Measurements from ENCODE around the gene SYNRG. TPM values are rescaled to one million over a fixed set of nuclear protein-coding genes. Genes with fewer than 3 reads are reported as not detected.
A peak's percentile ranks its signal among the peaks of the same experiment; 100 is the strongest.

SYNRG gene
- polyA plus RNA-seq, 2 of the 4 experiments (the other 2 are of a cell fraction), result 13.1 to 17.4 TPM

DNA sequence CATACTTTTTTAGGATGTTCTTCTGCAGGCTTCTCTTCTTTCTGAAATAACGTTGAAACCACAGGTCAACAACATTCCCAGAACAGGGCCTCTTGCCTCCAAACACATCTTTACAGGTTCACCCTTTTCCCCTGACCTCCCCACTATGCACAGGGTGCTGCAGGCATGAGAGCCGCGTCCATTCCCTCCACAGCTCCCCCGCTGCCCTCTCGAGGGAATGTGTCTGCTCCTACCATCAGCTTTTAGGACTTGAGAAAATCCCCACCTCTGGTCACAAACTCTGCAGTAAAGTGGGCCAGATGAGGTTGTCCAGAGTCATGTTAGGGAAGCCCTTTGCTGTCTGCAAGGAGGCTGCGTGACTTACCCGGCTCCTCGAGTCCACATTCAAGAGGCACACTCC lies 89.0 kb downstream of the SYNRG start:
- ATAC-seq, result peak in 1 of 2 experiments; percentile 32; a peak in 1 of 6 replicates
- FAIRE-seq, result no peak
- TF ChIP-seq HOXB5 (CRISPR knock-in tag; IDR thresholded peaks at IDR 0.05) (no peak), MAFK (IDR thresholded peaks at IDR 0.05; ENCODE audit: partially characterized antibody) (no peak), EHMT2 (IDR thresholded peaks at IDR 0.05; ENCODE audit: low read depth) (no peak), ZSCAN20 (CRISPR knock-in tag; IDR thresholded peaks at IDR 0.05) (no peak), HDAC2 (IDR thresholded peaks at IDR 0.05) (no peak), ZNF302 (CRISPR knock-in tag; IDR thresholded peaks at IDR 0.05) (no peak), KDM1A (IDR thresholded peaks at IDR 0.05; ENCODE audit: low read depth) (no peak), RARB (CRISPR knock-in tag; IDR thresholded peaks at IDR 0.05) (no peak), PHF8 (IDR thresholded peaks at IDR 0.05; ENCODE audit: borderline replicate concordance, low read depth) (no peak), EHF (CRISPR knock-in tag; IDR thresholded peaks at IDR 0.05) (no peak), HOXA7 (CRISPR knock-in tag; IDR thresholded peaks at IDR 0.05) (no peak), CEBPB (IDR thresholded peaks at IDR 0.05) (no peak)
- TF ChIP-seq, protein P1, sequence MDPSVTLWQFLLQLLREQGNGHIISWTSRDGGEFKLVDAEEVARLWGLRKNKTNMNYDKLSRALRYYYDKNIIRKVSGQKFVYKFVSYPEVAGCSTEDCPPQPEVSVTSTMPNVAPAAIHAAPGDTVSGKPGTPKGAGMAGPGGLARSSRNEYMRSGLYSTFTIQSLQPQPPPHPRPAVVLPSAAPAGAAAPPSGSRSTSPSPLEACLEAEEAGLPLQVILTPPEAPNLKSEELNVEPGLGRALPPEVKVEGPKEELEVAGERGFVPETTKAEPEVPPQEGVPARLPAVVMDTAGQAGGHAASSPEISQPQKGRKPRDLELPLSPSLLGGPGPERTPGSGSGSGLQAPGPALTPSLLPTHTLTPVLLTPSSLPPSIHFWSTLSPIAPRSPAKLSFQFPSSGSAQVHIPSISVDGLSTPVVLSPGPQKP (IDR thresholded peaks at IDR 0.05; ENCODE audit: low read depth, low read length), result no peak

DNA sequence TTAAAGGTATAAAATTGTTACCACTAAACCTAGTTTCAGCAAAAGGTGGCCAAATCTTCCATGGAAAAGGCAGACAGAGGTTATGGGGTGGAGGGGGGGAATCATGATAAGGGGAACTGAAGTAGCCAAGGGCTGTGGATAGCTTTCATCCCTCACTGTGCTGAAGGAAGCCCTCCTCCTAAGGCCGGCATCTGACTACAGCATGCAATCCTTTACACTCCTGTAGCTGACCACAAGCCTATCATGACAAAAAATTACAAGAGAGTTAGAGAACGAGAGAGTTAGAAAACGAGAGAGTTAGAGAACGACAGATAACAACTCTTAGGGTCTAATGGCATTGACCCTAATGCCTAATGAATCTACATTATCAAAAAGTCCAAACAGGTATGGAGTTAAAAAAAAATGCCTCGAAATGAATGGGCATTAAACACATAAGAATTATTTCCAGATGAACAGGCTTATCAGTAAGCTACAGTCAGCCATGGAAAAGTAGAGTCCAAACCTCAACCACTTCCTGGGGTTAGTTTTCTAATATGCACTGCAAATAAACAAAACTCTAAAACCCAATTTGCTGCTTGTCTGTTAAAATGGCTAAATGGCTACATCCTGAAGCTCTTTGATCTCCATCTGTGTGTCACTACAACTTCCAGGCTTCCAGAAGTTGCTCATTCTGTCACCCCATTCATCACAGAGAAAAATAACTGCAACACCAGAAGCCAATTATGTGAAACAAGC lies 89.8 kb downstream of the SYNRG start:
- no peak for FAIRE-seq
- H3K4me3 ChIP-seq, result no peak overlapping the region
- TF ChIP-seq FOSL2 (IDR thresholded peaks at IDR 0.05) (no peak), FOSL2 (CRISPR knock-in tag; IDR thresholded peaks at IDR 0.05) (no peak), RARB (CRISPR knock-in tag; IDR thresholded peaks at IDR 0.05) (no peak)
- TF ChIP-seq, protein P2, sequence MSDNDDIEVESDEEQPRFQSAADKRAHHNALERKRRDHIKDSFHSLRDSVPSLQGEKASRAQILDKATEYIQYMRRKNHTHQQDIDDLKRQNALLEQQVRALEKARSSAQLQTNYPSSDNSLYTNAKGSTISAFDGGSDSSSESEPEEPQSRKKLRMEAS (IDR thresholded peaks at IDR 0.05), result no peak
- no peaks in the 10 kb centered on the region for H3K4me1 ChIP-seq
- CTCF ChIA-PET, result interaction anchor here (0.6 to 4.3 kb wide), 8 partner anchors 8 to 146 kb away, joined by 3 to 32 read pairs (median 4); no protein-coding TSS in a partner anchor
- POLR2A ChIA-PET, result no interaction called here
- H3K27ac ChIP-seq, result no peak overlapping the region
- no peak for DNase-seq (ENCODE audit: low read depth in 1 of 2, low spot score in 1 of 2)
- no peak for ATAC-seq
- no peaks in the 10 kb centered on the region for H3K9me3 ChIP-seq
- 87% methylated on average over 5 of the region's 5 CpGs for WGBS (ENCODE audit: missing lambda C conversion rate)
- no peak overlapping the region for H3K4me2 ChIP-seq

More for the DNA sequence above, 89.0 kb downstream of the SYNRG start:
- CTCF ChIA-PET, result interaction anchor here (0.9 to 4.3 kb wide), 4 partner anchors 22 to 147 kb away, joined by 3 to 15 read pairs (median 4); no protein-coding TSS in a partner anchor
- 90% methylated on average over 8 of the region's 8 CpGs for WGBS (ENCODE audit: missing lambda C conversion rate)
- H3K4me1 ChIP-seq, result no peaks in the 10 kb centered on the region
- no peaks in the 10 kb centered on the region for H3K9me3 ChIP-seq
- POLR2A ChIA-PET, result no interaction called here
- no peak overlapping the region for H3K4me2 ChIP-seq
- no peak overlapping the region for H3K27ac ChIP-seq
- H3K4me3 ChIP-seq, result no peak overlapping the region
- no peak for DNase-seq (ENCODE audit: low read depth in 1 of 2, low spot score in 1 of 2)

DNA sequence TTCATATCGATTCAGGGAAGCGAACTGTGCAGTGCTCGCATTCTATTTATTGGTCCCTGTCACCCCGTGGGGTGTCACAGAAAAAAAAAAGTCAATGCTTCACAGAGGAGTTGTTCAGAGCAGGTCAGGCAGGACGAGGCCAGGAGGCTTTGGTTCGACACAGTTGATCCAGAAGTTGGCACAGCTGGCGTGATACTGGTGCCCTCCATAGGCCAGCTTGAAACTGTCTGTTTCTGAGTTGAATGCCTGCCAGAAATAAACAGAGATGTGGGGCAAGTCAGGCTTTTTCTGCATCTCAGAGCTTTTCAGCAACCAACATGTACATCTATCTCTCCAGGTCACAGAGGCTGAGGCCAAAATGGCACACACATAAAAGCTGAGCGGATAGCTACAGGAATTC lies 90.4 kb downstream of the SYNRG start:
- FAIRE-seq (no peak), DNase-seq (ENCODE audit: low read depth in 1 of 2, low spot score in 1 of 2) (peak in 1 of 2 experiments; percentile 29), ATAC-seq (peak in 1 of 2 experiments; percentile 34; a peak in 1 of 6 replicates)
- POLR2A ChIA-PET, result no interaction called here
- CTCF ChIA-PET, result interaction anchor here (0.6 to 4.8 kb wide), 7 partner anchors 8 to 145 kb away, joined by 3 to 32 read pairs (median 4); no protein-coding TSS in a partner anchor
- H3K4me2 ChIP-seq, result no peak overlapping the region
- no peaks in the 10 kb centered on the region for H3K9me3 ChIP-seq
- no peak overlapping the region for H3K4me3 ChIP-seq
- H3K27ac ChIP-seq, result no peak overlapping the region
- TF ChIP-seq RAD21 (conservative IDR thresholded peaks at IDR 0.05 in 1 of 2, IDR thresholded peaks at IDR 0.05 in 1 of 2) (peak; percentile 12 to 34; a peak in 1 of 5 replicates), CBX8 (IDR thresholded peaks at IDR 0.05) (no peak)
- WGBS (ENCODE audit: missing lambda C conversion rate), result 87% methylated on average over 8 of the region's 8 CpGs
- H3K4me1 ChIP-seq, result no peaks in the 10 kb centered on the region

DNA sequence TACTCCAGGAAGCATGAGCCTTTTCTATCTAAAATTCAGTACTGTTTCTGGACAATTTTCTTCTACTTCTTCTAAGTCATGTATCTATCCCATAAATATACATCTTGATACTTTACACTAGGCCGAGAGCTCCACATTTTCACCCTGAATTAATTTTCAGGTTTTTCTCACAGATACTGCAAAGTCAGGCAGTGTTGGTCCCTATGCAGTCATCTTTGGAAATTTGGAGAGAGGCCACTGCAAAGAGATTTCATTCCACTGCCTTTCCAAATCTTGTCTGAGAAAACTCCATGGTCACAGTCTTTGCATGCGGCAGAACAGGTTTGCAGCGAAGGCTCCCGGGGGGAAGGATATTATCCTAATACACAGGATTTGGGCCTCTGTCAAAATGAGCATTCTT lies 91.3 kb downstream of the SYNRG start:
- CTCF ChIA-PET, result interaction anchor here (0.9 to 4.8 kb wide), 8 partner anchors 9 to 144 kb away, joined by 3 to 32 read pairs (median 3); no protein-coding TSS in a partner anchor
- 95% methylated on average over 4 of the region's 4 CpGs for WGBS (ENCODE audit: missing lambda C conversion rate)
- ATAC-seq (no peak), DNase-seq (ENCODE audit: low read depth in 1 of 2, low spot score in 1 of 2) (no peak), FAIRE-seq (no peak)
- H3K27ac ChIP-seq, result no peak overlapping the region
- POLR2A ChIA-PET, result no interaction called here
- no peaks in the 10 kb centered on the region for H3K9me3 ChIP-seq
- H3K4me2 ChIP-seq, result no peak overlapping the region
- H3K4me3 ChIP-seq, result no peak overlapping the region
- H3K4me1 ChIP-seq, result no peaks in the 10 kb centered on the region
- TF ChIP-seq FOSB (CRISPR knock-in tag; IDR thresholded peaks at IDR 0.05), result no peak
- TF ChIP-seq RNF2 (IDR thresholded peaks at IDR 0.05; ENCODE audit: borderline replicate concordance, low read depth), result no peak
- no peak for TF ChIP-seq NPAS2 (CRISPR knock-in tag; IDR thresholded peaks at IDR 0.05; ENCODE audit: borderline replicate concordance)
- TF ChIP-seq, protein P3, sequence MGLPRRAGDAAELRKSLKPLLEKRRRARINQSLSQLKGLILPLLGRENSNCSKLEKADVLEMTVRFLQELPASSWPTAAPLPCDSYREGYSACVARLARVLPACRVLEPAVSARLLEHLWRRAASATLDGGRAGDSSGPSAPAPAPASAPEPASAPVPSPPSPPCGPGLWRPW (IDR thresholded peaks at IDR 0.05), result no peak
- TF ChIP-seq JUNB (IDR thresholded peaks at IDR 0.05), result no peak
- no peak for TF ChIP-seq HOXB5 (CRISPR knock-in tag; IDR thresholded peaks at IDR 0.05)
- TF ChIP-seq, protein P4, sequence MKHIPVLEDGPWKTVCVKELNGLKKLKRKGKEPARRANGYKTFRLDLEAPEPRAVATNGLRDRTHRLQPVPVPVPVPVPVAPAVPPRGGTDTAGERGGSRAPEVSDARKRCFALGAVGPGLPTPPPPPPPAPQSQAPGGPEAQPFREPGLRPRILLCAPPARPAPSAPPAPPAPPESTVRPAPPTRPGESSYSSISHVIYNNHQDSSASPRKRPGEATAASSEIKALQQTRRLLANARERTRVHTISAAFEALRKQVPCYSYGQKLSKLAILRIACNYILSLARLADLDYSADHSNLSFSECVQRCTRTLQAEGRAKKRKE (CRISPR knock-in tag; IDR thresholded peaks at IDR 0.05; ENCODE audit: low read depth), result no peak
- TF ChIP-seq ZNF302 (CRISPR knock-in tag; IDR thresholded peaks at IDR 0.05), result no peak
- no peak for TF ChIP-seq MYC (IDR thresholded peaks at IDR 0.05; ENCODE audit: borderline replicate concordance, low read length)
- TF ChIP-seq EHMT2 (IDR thresholded peaks at IDR 0.05; ENCODE audit: low read depth), result no peak
- no peak for TF ChIP-seq HEYL (CRISPR knock-in tag; IDR thresholded peaks at IDR 0.05)
- TF ChIP-seq, protein P5, sequence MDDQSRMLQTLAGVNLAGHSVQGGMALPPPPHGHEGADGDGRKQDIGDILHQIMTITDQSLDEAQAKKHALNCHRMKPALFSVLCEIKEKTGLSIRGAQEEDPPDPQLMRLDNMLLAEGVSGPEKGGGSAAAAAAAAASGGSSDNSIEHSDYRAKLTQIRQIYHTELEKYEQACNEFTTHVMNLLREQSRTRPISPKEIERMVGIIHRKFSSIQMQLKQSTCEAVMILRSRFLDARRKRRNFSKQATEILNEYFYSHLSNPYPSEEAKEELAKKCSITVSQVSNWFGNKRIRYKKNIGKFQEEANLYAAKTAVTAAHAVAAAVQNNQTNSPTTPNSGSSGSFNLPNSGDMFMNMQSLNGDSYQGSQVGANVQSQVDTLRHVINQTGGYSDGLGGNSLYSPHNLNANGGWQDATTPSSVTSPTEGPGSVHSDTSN (IDR thresholded peaks at IDR 0.05), result no peak
- TF ChIP-seq CEBPB (IDR thresholded peaks at IDR 0.05), result no peak
- no peak for TF ChIP-seq RARB (CRISPR knock-in tag; IDR thresholded peaks at IDR 0.05)
- TF ChIP-seq SMC3 (IDR thresholded peaks at IDR 0.05), result no peak

All from A549 (cell line).